ENCODE data around the gene YJU2.

YJU2 gene

DNA sequence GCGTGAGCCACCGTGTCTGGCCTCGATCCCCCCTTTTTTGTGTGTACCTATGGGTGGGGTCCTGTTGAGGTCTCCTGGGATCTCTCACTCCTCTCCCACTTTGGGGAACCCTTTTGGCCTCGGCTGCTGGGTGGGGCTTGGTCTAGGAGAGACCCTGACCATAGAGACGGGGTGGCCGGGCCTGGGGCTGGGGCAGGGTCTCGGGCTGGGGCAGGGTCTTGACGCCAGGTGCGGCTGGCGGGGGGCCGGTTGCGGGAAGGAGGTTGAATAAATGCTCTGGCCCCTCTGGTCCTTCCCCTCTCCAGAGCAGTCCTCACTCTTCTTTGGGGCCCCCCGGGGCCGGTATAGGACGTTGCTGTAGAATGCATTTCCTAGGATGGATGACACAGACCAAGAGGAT, 45.6 kb downstream of the YJU2 start:
- Mint-ChIP-seq H3K27ac (no peak overlapping the region), H3K27me3 (ENCODE audit: low read depth) (no peaks in the 10 kb centered on the region), H3K4me1 (ENCODE audit: low read depth) (peaks cover 1% of the 10 kb centered on the region), H3K9me3 (no peaks in the 10 kb centered on the region), H3K4me3 (no peak overlapping the region), H3K36me3 (ENCODE audit: low read depth) (peaks cover 2% of the 10 kb centered on the region)

- Mint-ChIP-seq H3K4me3 (no peak overlapping the region), H3K4me1 (ENCODE audit: low read depth) (peaks cover 4% of the 10 kb centered on the region), H3K9me3 (no peaks in the 10 kb centered on the region), H3K27me3 (ENCODE audit: low read depth) (no peaks in the 10 kb centered on the region), H3K27ac (no peak overlapping the region), H3K36me3 (ENCODE audit: low read depth) (peaks cover 4% of the 10 kb centered on the region)
These were observed 47.5 kb downstream of the YJU2 start for GRCh38 chr19:4294389-4294788.

- H3K27me3 Mint-ChIP-seq (ENCODE audit: low read depth): no peaks in the 10 kb centered on the region
- H3K4me1 Mint-ChIP-seq (ENCODE audit: low read depth): peaks cover 8% of the 10 kb centered on the region
- H3K36me3 Mint-ChIP-seq (ENCODE audit: low read depth): peaks cover 7% of the 10 kb centered on the region
- no peaks in the 10 kb centered on the region for H3K9me3 Mint-ChIP-seq
- H3K27ac Mint-ChIP-seq: no peak overlapping the region
- no peak overlapping the region for H3K4me3 Mint-ChIP-seq
These were observed 49.3 kb downstream of the YJU2 start for GRCh38 chr19:4295972-4296771.

GRCh38 chr19:4297901-4298809, 51.3 kb downstream of the YJU2 start:
- no peaks in the 10 kb centered on the region for H3K27me3 Mint-ChIP-seq (ENCODE audit: low read depth)
- peak overlapping the region; percentile 67 for H3K27ac Mint-ChIP-seq
- peaks cover 18% of the 10 kb centered on the region for H3K4me1 Mint-ChIP-seq (ENCODE audit: low read depth)
- peak overlapping the region; percentile 29 for H3K4me3 Mint-ChIP-seq
- no peaks in the 10 kb centered on the region for H3K9me3 Mint-ChIP-seq
- peaks cover 10% of the 10 kb centered on the region for H3K36me3 Mint-ChIP-seq (ENCODE audit: low read depth)

DNA sequence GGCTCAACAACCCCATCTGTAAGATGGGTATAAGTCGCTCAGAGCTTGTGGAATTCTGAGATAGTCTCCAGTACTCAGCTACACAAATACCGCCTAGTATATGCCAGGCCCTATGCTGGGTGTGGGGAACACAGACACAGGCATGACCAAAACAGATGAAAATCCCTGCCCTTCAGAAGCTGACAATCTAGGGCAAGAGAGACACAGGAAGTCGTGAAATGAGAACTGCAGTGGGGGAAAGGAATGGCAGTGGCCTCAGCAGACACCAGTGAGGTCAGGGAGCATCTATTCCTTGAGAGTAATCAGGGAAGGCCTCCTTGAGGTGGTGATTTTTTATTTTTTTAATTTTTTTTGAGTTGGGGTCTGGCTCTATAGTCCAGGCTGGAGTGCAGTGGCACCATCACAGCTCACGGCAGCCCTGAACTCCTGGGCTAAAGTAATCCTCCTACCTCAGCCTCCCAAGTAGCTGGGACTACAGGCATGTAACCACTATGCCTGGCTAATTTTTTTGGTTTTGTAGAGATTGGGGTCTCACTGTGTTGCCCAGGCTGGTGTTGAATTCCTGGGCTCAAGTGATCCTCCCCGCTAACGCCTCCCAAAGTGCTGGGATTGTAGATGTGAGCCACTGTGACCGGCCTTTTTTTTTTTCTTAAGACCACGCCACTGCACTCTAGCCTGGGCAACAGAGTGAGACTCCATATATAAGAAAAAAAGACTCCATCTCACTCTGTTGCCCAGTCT, 52.1 kb downstream of the YJU2 start:
- H3K27ac Mint-ChIP-seq: peak overlapping the region; percentile 67
- peaks cover 23% of the 10 kb centered on the region for H3K4me1 Mint-ChIP-seq (ENCODE audit: low read depth)
- H3K9me3 Mint-ChIP-seq: no peaks in the 10 kb centered on the region
- peaks cover 10% of the 10 kb centered on the region for H3K36me3 Mint-ChIP-seq (ENCODE audit: low read depth)
- H3K27me3 Mint-ChIP-seq (ENCODE audit: low read depth): no peaks in the 10 kb centered on the region
- H3K4me3 Mint-ChIP-seq: peak overlapping the region; percentile 29

GRCh38 chr19:4300589-4300988, 53.7 kb downstream of the YJU2 start:
- H3K36me3 Mint-ChIP-seq (ENCODE audit: low read depth): peaks cover 9% of the 10 kb centered on the region
- no peaks in the 10 kb centered on the region for H3K9me3 Mint-ChIP-seq
- peaks cover 28% of the 10 kb centered on the region for H3K4me1 Mint-ChIP-seq (ENCODE audit: low read depth)
- H3K27me3 Mint-ChIP-seq (ENCODE audit: low read depth): no peaks in the 10 kb centered on the region
- H3K4me3 Mint-ChIP-seq: peak overlapping the region; percentile 74
- peak overlapping the region; percentile 68 for H3K27ac Mint-ChIP-seq

DNA sequence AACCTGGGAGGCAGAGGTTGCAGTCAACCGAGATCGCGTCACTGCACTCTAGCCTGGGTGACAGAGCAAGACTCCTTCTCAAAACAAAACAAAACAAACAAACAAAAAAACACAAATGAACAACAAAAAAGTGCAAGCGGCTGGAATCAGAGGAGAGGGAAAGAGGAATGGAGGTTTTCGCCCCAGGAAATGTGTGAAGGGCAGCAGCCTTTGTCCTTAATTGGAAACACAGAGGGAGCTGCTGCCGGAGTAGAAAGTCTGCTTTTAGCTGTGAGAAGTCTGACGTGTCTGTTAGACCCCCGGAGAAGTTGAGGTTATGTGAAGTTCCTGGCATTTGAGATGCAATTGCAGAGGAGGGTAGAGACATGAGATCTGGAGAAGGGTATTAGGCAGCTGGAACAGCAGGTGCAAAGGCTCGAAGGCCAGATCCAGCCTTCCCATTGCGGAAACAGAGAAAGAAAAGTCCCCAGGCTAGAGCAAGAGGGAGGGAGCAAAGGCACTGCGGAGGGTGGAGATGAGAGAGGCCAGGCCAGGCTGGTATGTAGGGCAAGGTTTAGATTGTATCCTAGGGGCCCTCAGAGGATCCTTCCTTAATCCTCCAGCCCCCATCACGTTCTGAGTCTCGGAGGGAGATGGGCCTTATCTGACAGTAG, 54.8 kb downstream of the YJU2 start:
- peak overlapping the region; percentile 88 for H3K4me3 Mint-ChIP-seq

DNA sequence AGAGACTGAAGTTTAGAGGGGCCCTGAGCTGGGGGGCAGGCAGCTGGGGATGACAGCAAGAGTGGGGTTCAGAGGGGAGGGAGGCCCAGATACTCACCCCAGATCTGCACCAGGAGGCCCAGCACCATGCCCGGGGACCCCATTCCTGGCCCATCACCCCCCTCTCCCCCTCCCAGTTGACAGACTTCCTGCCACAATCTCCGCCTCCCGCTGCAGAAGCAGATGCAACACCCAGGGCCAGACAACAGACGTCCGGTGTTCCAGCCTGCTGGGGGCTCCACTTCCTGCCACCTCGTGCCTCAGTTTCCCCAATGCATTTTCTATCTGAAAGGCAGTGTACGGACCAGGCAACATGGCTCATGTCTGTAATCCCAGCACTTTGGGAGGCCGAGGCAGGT, 55.4 kb downstream of the YJU2 start, which contains the start of gene TMIGD2:
Gene TMIGD2, minus strand, starts transcription at position 147 of the 398 bp plus-strand sequence. Its CDS starts 4 bp downstream, at position 143.
- H3K9me3 Mint-ChIP-seq: no peaks in the 10 kb centered on the region
- peak within 1 kb of the TSS; percentile 88 for H3K4me3 Mint-ChIP-seq
- H3K27ac Mint-ChIP-seq: peak within 1 kb of the TSS; percentile 85
- H3K4me1 Mint-ChIP-seq (ENCODE audit: low read depth): peaks cover 27% of the 10 kb centered on the region
- H3K36me3 Mint-ChIP-seq (ENCODE audit: low read depth): peaks cover 11% of the 10 kb centered on the region
- no peaks in the 10 kb centered on the region for H3K27me3 Mint-ChIP-seq (ENCODE audit: low read depth)

More for the DNA sequence above, 54.8 kb downstream of the YJU2 start:
- Mint-ChIP-seq H3K27ac (peak overlapping the region; percentile 85), H3K27me3 (ENCODE audit: low read depth) (no peaks in the 10 kb centered on the region), H3K36me3 (ENCODE audit: low read depth) (peaks cover 10% of the 10 kb centered on the region), H3K4me1 (ENCODE audit: low read depth) (peaks cover 27% of the 10 kb centered on the region), H3K9me3 (no peaks in the 10 kb centered on the region)

- Mint-ChIP-seq H3K4me3 (peak overlapping the region; percentile 60), H3K9me3 (no peaks in the 10 kb centered on the region), H3K4me1 (ENCODE audit: low read depth) (peaks cover 24% of the 10 kb centered on the region), H3K36me3 (ENCODE audit: low read depth) (peaks cover 11% of the 10 kb centered on the region), H3K27me3 (ENCODE audit: low read depth) (no peaks in the 10 kb centered on the region), H3K27ac (peak overlapping the region; percentile 67)
These were observed 57.1 kb downstream of the YJU2 start for GRCh38 chr19:4303819-4304537.

- H3K4me1 Mint-ChIP-seq (ENCODE audit: low read depth): peaks cover 24% of the 10 kb centered on the region
- H3K27ac Mint-ChIP-seq: peak within 1 kb of the TSS; percentile 83
- peaks cover 11% of the 10 kb centered on the region for H3K36me3 Mint-ChIP-seq (ENCODE audit: low read depth)
- no peaks in the 10 kb centered on the region for H3K27me3 Mint-ChIP-seq (ENCODE audit: low read depth)
- no peaks in the 10 kb centered on the region for H3K9me3 Mint-ChIP-seq
- peak within 1 kb of the TSS; percentile 76 for H3K4me3 Mint-ChIP-seq
These were observed 57.8 kb downstream of the YJU2 start, which contains the start of gene FSD1 for GRCh38 chr19:4304538-4305256. Gene FSD1, plus strand, starts transcription at chr19:4304598. Its CDS starts 149 bp downstream, at chr19:4304747.

GRCh38 chr19:4305257-4305612, 58.4 kb downstream of the YJU2 start:
- peaks cover 11% of the 10 kb centered on the region for H3K36me3 Mint-ChIP-seq (ENCODE audit: low read depth)
- no peaks in the 10 kb centered on the region for H3K9me3 Mint-ChIP-seq
- no peaks in the 10 kb centered on the region for H3K27me3 Mint-ChIP-seq (ENCODE audit: low read depth)
- peak overlapping the region; percentile 83 for H3K27ac Mint-ChIP-seq
- peak overlapping the region; percentile 76 for H3K4me3 Mint-ChIP-seq
- H3K4me1 Mint-ChIP-seq (ENCODE audit: low read depth): peaks cover 24% of the 10 kb centered on the region

- Mint-ChIP-seq H3K4me1 (ENCODE audit: low read depth) (peaks cover 22% of the 10 kb centered on the region), H3K9me3 (no peaks in the 10 kb centered on the region), H3K27ac (peak overlapping the region; percentile 83), H3K27me3 (ENCODE audit: low read depth) (no peaks in the 10 kb centered on the region), H3K4me3 (peak overlapping the region; percentile 76), H3K36me3 (ENCODE audit: low read depth) (peaks cover 8% of the 10 kb centered on the region)
These were observed 58.8 kb downstream of the YJU2 start for GRCh38 chr19:4305659-4306058.

Data from T-helper 1 cell treated with Interleukin-12 subunit alpha and Interleukin-12 subunit beta and Interleukin-4 antibody, amounts not matched to agents 30 μg/mL and 1 μg/mL, for 36 hours (primary cell).